Upper lobe of left lung (tissue), 6 donors: ENCODE measurements around the gene CCR1. TPM values are rescaled to one million over a fixed set of nuclear protein-coding genes. Genes with fewer than 3 reads are reported as not detected.

ENCODE experiments used
- ATAC-seq, 2 donors: fragments of 200-7000 bp; cut with Tn5 transposase; one replicate each; pipeline ENCODE4 v1.9.1; 2022; ENCODE audit warnings: mild to moderate bottlenecking in 2 of 2, moderate library complexity in 2 of 2; ENCODE audit not compliant: low FRiP score in 2 of 2
- DNase-seq, 2 donors: peaks; one replicate each; pipeline ENCODE4 v3.0.0-alpha.2; 2019 to 2020
- H3K27ac ChIP-seq, 4 donors: fragments of 200-600 bp; sonication (generic); one replicate each; pipeline ENCODE4 v1.5.1; 2016 to 2019
- H3K27me3 ChIP-seq, 4 donors: fragments of 200-600 bp; sonication (generic); one replicate each; pipeline ENCODE4 v1.5.1; 2017 to 2019
- H3K36me3 ChIP-seq, 4 donors: fragments of 200-600 bp; sonication (generic); one replicate each; pipeline ENCODE4 v1.5.1; 2016 to 2019
- H3K4me1 ChIP-seq, 4 donors: fragments of 200-600 bp; sonication (generic); one replicate each; pipeline ENCODE4 v1.5.1; 2018 to 2019
- H3K4me3 ChIP-seq, 4 donors: fragments of 200-600 bp; sonication (generic); one replicate each; pipeline ENCODE4 v1.5.1; 2017 to 2019; ENCODE audit warnings: mild to moderate bottlenecking in 2 of 4, moderate library complexity in 1 of 4
- H3K9me3 ChIP-seq, 4 donors: fragments of 200-600 bp; sonication (generic); one replicate each; pipeline ENCODE4 v1.5.1; 2018 to 2019
- EP300 ChIP-seq, 4 donors: sonication (generic); formaldehyde crosslinking; IDR thresholded peaks; one replicate each; pipeline ENCODE4 v1.5.1; 2017; ENCODE audit warnings: antibody characterized with exemption in 4 of 4, control low read depth in 2 of 4
- POLR2A ChIP-seq, 4 donors: fragments of 450-650 bp; IDR thresholded peaks; one replicate each; pipeline ENCODE4 v1.5.1; 2016 to 2017; ENCODE audit warnings: antibody characterized with exemption in 4 of 4, mild to moderate bottlenecking in 2 of 4
- POLR2AphosphoS5 ChIP-seq, 2 donors: sonication (generic); formaldehyde crosslinking; IDR thresholded peaks; one replicate each; pipeline ENCODE4 v1.5.1; 2017; ENCODE audit warnings: antibody characterized with exemption in 2 of 2
- WGBS, 2 donors: methylation state at CpG; one replicate each; pipeline ENCODE4 v1.1.5; 2017 to 2018; 5-methylcytosine and 5-hydroxymethylcytosine counted together
- total RNA-seq, 6 donors: library from RNA; depleted of rRNA in 4 of 6; stranded (reverse); fragments of >200 nt in 4 of 6; gene quantifications; one replicate each; pipeline versions ENCODE4 v1.1.0 to v1.2.1, GENCODE V29; 2016 to 2021
- TF ChIP-seq, protein P1 (sequence below), 6 experiments: fragments of 450-650 bp in 4 of 6; fragments of 200-600 bp in 2 of 6; sonication (generic) in 2 of 6; IDR thresholded peaks; one replicate each; pipeline ENCODE4 v1.5.1; 2016 to 2019; ENCODE audit warnings: antibody characterized with exemption in 6 of 6
- donor health status: DM: no; HTN: no; CAD: no; lungs with moderate emphysema.
- donor health status: DM: no; HTN: yes; CAD: no; lungs with severe emphysema.

Gene CCR1
- total RNA-seq, 6 donors from 2014 or later, result 8.0 to 52.2 (median 17.8) TPM

DNA sequence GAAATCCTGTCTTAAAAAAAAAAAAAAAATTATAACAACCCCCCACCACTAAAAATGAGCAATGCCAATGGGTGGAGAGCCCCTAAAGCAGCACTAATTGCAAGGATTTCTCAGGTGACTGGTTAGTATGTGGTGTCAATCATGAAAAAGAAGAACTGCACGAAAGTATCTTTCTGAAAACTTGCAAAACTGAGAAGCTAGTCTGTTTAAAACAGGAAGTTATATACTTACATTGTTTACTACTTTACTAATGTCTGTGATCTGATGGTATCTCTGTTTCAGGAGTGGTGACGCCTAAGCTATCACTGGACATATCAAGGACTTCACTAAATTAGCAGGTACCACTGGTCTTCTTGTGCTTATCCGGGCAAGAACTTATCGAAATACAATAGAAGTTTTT, 34.0 kb upstream of the CCR1 start, which contains the start of gene CCR3:
Gene CCR3 (plus strand): TSS at position 341 of the 400 bp plus-strand sequence. CDS start 22,699 bp downstream, outside the sequence.
- H3K4me1 ChIP-seq, result no peaks in the 10 kb centered on the region
- 68 to 75% methylated on average over 4 of the region's 4 CpGs for WGBS, 2 donors
- no peak within 1 kb of the TSS for H3K4me3 ChIP-seq
- ATAC-seq, result no peak
- no peak for DNase-seq
- no peaks in the 10 kb centered on the region for H3K27me3 ChIP-seq
- no peaks in the 10 kb centered on the region for H3K36me3 ChIP-seq
- TF ChIP-seq POLR2AphosphoS5 (IDR thresholded peaks at IDR 0.05), result no peak
- no peak for TF ChIP-seq POLR2A (IDR thresholded peaks at IDR 0.05)
- TF ChIP-seq, protein P1, sequence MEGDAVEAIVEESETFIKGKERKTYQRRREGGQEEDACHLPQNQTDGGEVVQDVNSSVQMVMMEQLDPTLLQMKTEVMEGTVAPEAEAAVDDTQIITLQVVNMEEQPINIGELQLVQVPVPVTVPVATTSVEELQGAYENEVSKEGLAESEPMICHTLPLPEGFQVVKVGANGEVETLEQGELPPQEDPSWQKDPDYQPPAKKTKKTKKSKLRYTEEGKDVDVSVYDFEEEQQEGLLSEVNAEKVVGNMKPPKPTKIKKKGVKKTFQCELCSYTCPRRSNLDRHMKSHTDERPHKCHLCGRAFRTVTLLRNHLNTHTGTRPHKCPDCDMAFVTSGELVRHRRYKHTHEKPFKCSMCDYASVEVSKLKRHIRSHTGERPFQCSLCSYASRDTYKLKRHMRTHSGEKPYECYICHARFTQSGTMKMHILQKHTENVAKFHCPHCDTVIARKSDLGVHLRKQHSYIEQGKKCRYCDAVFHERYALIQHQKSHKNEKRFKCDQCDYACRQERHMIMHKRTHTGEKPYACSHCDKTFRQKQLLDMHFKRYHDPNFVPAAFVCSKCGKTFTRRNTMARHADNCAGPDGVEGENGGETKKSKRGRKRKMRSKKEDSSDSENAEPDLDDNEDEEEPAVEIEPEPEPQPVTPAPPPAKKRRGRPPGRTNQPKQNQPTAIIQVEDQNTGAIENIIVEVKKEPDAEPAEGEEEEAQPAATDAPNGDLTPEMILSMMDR (IDR thresholded peaks at IDR 0.05), result no peak
- no peak for TF ChIP-seq EP300 (IDR thresholded peaks at IDR 0.05)
- H3K9me3 ChIP-seq, result no peaks in the 10 kb centered on the region
- H3K27ac ChIP-seq, result no peak within 1 kb of the TSS

DNA sequence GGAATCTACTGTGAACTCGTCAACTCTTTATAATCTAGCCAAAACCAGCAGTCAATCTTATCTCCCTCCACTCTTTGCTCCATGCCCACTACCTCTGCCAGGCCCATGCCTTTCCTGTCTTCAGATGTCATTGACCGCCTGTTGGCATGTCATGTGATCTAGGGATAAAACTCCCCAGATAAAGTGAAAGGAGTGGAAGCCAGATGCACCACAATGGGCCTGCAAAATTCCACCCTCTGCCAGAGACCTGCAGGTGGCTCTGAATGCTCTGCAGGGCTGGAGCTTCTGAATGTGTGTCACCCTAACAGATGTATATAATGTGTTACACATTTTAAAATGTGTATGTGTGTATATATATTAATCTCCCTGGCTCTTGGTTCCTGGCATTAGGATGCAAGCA, 31.8 kb upstream of the CCR1 start:
- no peaks in the 10 kb centered on the region for H3K4me1 ChIP-seq
- H3K27ac ChIP-seq, result no peak overlapping the region
- no peaks in the 10 kb centered on the region for H3K27me3 ChIP-seq
- ATAC-seq (no peak), DNase-seq (no peak)
- TF ChIP-seq POLR2A (IDR thresholded peaks at IDR 0.05) (no peak), EP300 (IDR thresholded peaks at IDR 0.05) (no peak), POLR2AphosphoS5 (IDR thresholded peaks at IDR 0.05) (no peak)
- TF ChIP-seq, protein P1 (IDR thresholded peaks at IDR 0.05), result no peak
- 33 to 86% methylated on average over 2 of the region's 2 CpGs for WGBS, 2 donors
- H3K9me3 ChIP-seq, result no peaks in the 10 kb centered on the region
- no peak overlapping the region for H3K4me3 ChIP-seq
- H3K36me3 ChIP-seq, result no peaks in the 10 kb centered on the region

DNA sequence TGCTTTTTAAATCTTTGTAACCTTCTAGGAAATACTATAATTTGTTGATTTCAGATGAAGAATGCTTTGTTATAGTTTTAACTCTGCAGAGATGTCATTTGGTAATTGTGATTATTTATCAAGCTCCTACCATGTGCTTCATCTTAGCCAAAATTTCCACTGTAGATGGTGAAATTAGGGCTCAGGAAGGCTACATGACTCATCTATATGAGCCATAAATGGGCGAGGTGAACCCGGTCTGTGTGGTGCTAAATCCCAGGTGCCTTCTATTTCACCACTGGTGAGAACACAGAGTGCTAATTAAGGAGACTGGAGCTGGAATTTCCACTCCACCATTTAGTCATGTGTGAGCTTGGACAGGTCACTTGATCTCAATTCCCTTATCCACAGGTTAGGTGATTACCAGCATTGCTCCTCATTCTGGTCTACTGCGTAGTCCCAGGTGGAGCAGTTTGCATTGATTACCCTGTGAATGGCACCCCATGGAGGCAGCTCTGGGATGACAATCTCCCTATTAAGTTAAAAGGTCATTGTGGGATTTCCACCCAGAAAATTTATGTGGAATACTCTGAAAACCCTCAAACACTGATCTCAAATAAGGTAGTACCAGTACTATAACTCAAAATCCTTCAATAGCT, 31.3 kb upstream of the CCR1 start:
- no peak for DNase-seq
- H3K4me3 ChIP-seq, result no peak overlapping the region
- no peak for TF ChIP-seq POLR2A (IDR thresholded peaks at IDR 0.05)
- TF ChIP-seq EP300 (IDR thresholded peaks at IDR 0.05), result no peak
- TF ChIP-seq, protein P1 (IDR thresholded peaks at IDR 0.05), result no peak
- no peak for TF ChIP-seq POLR2AphosphoS5 (IDR thresholded peaks at IDR 0.05)
- no peaks in the 10 kb centered on the region for H3K27me3 ChIP-seq
- no peaks in the 10 kb centered on the region for H3K9me3 ChIP-seq
- no peaks in the 10 kb centered on the region for H3K36me3 ChIP-seq
- H3K4me1 ChIP-seq, result no peaks in the 10 kb centered on the region
- ATAC-seq, result no peak
- 77 to 93% methylated on average over 3 of the region's 3 CpGs for WGBS, 2 donors
- no peak overlapping the region for H3K27ac ChIP-seq

DNA sequence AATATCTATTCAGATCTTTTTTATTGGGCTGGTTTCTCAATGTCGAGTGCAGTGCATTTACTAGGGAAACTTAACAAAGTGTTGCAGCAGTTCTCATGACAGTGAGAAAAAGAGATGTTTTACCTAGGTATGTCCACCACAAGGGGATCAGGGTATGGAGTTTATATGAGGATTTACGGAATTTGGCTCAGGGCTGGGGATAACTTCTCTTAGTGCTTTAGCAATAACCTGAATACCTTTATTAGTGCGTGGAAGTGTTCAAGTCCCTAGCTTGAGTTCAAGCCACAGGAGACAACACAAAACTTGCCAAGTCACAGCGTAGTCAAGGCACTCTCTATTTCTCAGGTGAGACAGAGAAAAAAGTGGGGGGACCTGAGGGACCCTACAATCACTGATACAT, 30.3 kb upstream of the CCR1 start:
- H3K4me3 ChIP-seq, result no peak overlapping the region
- no peak for DNase-seq
- no peak overlapping the region for H3K27ac ChIP-seq
- no peak for ATAC-seq
- H3K9me3 ChIP-seq, result no peaks in the 10 kb centered on the region
- WGBS, 2 donors, result 85 to 94% methylated on average over 3 to 4 of the region's 4 CpGs
- no peaks in the 10 kb centered on the region for H3K27me3 ChIP-seq
- TF ChIP-seq POLR2A (IDR thresholded peaks at IDR 0.05) (no peak), POLR2AphosphoS5 (IDR thresholded peaks at IDR 0.05) (no peak), EP300 (IDR thresholded peaks at IDR 0.05) (no peak)
- TF ChIP-seq, protein P1 (IDR thresholded peaks at IDR 0.05), result no peak
- H3K4me1 ChIP-seq, result no peaks in the 10 kb centered on the region
- H3K36me3 ChIP-seq, result no peaks in the 10 kb centered on the region
